GM21723 (cell line): ENCODE data around the gene STRN.
"Not testable (repeated sequence)": the region's sequence is repeated elsewhere in the genome, so short reads cannot be mapped to it uniquely, and the experiment has no call there.

Source experiments
- ATAC-seq: cut with Tn5 transposase; IDR thresholded peaks from one replicate; pipeline ENCODE4 v1.9.1; 2021; ENCODE audit warnings: mild to moderate bottlenecking, moderate library complexity; ENCODE audit not compliant: unreplicated experiment

STRN gene

DNA sequence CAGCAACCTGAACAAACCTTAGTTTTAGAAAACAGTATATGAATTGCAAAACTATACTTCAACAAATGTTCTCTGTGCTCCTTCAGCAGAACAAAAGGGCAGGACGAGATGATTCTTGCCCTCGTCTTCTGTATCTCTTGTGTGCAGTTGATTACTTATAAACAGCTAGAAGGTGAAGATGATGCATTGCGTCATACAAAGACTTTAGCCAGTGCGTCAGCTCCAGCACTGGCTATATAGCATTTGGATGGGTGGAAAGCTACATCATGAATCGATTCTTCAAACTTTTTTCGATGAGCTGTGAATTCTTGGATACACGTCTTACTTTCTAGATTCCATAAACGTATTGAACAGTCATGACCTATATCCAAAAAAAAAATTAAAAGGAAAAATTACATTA lies 117.1 kb downstream of the STRN start:
- ATAC-seq = no peak

DNA sequence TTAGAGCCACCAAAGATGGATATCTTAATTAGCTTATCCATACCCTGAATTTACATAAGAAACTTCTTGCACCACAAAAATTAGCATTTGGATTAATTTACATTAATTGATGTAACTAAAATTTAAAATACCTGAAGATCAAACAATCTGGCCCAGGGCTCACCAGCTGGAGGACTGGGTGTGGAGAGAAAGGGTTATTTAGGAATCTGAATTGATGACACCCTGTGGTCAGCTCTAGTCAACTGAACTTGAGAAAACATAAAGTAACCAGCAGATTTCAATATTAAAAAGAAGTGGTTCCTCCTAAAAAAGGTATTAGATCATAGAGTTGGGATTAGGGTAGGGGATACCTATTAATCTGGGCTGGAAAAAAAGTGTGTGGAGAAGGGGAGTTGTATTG lies 122.5 kb downstream of the STRN start:
- no peak for ATAC-seq

- no peak for ATAC-seq
Measured at GRCh38 chr2:36839976-36840617, 126.2 kb downstream of the STRN start.

GRCh38 chr2:36834731-36835524 lies 131.4 kb downstream of the STRN start:
- ATAC-seq = no peak

GRCh38 chr2:36834203-36834602 lies 132.1 kb downstream of the STRN start:
- no peak for ATAC-seq

DNA sequence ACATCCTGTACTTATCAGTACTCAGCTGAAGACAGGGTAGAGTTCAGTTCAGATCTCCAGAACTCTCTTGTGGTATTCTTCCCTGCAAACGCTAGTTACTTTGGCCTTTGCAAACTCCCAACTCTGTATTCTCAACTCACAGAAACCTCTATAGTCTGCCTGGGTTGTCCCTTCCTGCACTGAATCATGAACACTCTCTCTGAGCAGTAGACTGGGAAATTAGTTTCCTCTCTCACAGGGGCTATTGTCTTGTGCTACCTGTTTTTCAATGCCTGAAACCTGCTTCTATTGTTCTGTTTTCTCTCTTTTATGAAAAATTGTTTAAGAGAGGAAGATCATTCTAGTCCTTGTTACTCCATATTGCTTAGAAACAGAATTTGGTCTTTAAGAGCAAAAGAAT lies 135.2 kb downstream of the STRN start:
- no peak for ATAC-seq

GRCh38 chr2:36824683-36825082 lies 141.7 kb downstream of the STRN start:
- ATAC-seq = not testable (repeated sequence)

- ATAC-seq = no peak
Measured at GRCh38 chr2:36824273-36824672, 142.1 kb downstream of the STRN start.

DNA sequence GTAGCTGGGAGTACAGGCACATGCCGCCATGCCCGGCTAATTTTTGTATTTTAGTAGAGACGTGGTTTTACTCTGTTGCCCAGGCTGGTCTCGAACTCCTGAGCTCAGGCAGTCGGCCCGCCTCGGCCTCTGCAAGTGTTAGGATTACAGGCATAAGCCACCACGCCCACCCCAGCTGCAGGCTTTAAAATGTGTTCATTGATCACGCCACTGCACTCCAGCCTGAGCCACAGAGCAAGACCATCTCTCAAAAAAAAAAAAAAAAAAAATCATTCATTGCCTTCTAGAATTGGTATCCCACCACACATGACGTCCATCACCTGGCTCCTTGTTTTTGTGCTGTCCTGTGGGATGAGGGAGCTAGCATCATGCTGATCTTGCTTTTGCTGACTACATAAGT lies 142.5 kb downstream of the STRN start:
- no peak for ATAC-seq

GRCh38 chr2:36820942-36821605 lies 145.3 kb downstream of the STRN start:
- ATAC-seq = no peak

DNA sequence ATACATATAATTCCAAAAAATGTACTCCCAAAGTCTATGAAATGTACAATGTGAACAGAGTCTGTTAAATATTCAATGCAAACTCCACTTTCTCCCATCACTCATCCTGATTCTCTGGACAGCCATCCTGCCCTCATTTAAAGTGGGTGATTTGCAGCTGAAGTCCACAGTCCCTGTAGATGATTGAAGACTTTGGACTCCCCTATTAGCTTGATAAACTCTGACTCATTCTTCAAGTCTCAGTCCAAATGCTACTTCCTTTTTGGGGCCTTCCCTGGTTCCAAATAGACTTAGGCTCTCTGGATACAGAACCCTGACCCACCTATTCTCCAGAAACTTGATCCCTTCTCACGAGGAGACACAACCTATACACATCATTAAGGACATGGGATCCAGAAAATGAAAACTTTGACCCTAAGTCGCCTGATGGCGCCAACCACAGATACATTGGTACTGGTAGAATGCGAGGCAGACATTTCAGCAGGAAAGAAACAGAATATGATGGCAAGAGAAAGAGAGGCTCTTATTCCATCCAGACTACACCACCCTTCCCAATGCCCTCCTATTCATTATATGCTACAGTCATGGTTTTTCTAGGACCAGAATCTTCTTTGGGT lies 147.1 kb downstream of the STRN start:
- ATAC-seq = no peak

DNA sequence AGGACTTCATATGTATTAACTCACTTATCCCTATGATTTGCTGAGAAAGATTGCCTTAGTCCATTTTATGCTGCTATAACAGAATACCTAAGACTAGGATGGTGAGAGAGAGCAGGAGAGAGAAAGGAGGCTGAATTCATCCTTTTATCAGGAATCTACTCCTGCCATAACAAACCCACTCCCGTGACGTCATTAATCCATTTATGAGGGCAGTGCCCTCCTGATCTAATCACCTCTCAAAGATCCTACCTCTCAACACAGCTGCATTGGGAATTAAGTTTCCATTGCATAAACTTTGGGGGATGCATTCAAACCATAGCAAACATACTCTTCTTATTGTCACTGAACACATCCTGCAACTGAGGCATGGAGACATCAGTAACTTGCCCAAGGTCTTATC lies 147.8 kb downstream of the STRN start:
- no peak for ATAC-seq

GRCh38 chr2:36812196-36812595 lies 154.1 kb downstream of the STRN start:
- ATAC-seq = no peak

- no peak for ATAC-seq
Measured at GRCh38 chr2:36811071-36811470, 155.3 kb downstream of the STRN start.

DNA sequence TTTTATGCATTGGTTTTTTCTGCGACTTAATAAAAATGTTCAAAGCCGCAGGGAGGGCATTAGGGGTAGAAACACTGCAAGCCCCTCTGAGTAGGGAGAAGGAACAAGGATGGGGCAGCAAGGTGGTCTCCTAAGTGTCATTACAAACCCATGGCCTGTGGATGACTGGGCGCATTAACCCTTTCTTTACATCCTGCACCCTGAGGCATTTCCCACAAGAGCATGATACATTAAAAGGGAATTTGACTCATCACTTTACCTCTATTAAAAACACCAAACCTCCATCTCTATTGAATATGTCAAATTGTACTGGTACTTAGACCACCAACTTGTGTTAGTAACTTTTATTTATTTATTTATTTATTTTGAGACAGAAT lies 157.3 kb downstream of the STRN start:
- ATAC-seq = no peak

GRCh38 chr2:36808386-36809068 lies 157.8 kb downstream of the STRN start:
- no peak for ATAC-seq

DNA sequence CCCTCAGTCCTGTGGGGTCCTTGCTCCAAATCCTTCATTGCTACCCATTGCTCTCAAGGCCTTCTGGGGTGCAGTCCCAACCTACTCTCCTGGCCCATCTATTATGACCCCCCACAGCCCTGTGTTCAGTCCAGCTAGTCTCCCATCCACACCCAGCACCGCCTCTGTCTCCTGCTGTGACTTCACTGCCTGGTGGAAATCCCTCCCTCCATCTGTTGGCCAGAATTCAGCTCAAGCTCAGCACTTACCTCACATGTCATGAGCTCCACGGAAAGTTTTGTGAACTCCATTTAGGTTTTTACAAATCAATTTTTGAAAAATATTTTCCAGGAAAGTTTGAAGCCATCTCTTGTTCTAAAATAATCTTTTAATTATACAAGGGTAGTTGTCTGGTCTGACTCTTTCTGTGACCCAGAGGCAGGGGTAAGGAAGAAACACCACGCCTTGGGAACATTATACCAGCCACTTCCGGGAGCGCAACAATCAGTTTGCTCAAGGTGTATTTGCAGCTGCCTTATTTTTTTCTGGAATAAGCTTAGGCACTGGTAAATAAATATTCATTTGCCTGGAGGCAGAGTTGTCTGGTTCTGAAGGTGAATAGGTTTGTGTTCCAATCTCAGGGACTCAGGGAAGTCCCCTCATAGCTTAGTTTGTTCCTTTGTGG lies 159.0 kb downstream of the STRN start:
- no peak for ATAC-seq

- no peak for ATAC-seq
Measured at GRCh38 chr2:36805635-36806224, 160.6 kb downstream of the STRN start.

DNA sequence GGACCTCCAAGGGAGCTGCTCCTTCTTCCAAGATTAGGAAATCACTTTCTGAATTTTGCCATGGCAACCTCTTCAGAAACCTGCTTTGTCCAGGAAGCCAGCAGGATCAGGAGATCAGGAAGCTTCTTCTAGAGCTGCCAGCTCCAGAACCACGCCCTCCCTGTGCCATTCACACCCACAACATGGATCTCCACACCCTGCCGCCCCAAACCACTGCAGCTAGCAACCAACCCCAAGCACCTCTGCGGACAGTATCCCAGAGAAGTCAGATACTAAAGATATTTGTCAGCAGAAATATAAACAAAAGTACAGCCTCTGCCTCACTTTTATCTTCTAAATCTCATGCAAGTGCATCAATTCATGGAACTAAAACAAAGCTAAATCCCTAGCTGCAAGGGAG lies 163.4 kb downstream of the STRN start:
- no peak for ATAC-seq

- ATAC-seq = no peak
Measured at GRCh38 chr2:36801088-36801487, 165.2 kb downstream of the STRN start.
